GM18867 (cell line): Measurements from ENCODE around the gene AP3S2.
"Not testable (repeated sequence)": the region's sequence is repeated elsewhere in the genome, so short reads cannot be mapped to it uniquely, and the experiment has no call there.

Experiments
- ATAC-seq: cut with Tn5 transposase; IDR thresholded peaks from one replicate; pipeline ENCODE4 v1.9.1; 2021; ENCODE audit warnings: mild to moderate bottlenecking, moderate library complexity; ENCODE audit not compliant: unreplicated experiment

Gene AP3S2

DNA sequence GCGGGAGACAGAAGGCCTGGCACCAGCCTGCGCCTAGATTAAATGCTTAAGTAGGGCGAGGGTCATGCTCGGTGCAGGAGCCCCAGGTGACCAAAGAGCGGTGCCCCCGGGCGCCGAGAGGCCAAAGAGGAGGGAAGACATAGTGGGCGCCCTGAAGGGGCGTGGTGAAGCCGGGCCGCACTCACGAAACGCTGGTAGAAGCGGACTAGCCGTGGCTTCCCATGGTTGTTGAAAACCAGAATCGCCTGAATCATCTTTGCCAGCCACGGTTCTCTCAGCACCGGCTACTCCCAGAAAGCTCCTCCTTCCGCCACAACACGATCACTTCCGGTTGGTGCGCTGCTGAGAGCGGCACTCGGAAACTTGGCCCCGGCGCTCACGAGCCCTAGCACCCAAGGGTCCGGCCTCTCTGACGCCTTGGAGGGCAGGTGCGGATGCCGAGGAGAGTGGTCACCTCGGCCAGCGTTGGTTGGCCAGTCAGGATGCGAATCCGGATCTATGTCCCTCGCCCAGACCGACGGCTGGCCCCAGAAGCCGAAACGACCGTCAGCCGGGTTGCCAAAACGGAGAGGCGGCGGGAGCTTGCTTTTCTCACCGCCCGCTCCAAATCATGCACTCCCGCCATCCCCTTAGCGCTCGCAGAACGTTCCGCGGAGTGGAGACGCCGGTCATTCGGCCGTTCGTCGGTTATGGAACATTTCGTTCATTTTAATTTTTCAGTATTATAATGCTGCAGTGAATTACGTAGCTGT, at the start of gene AP3S2:
AP3S2 (minus strand) TSS at position 299 of the 752 bp plus-strand sequence; CDS start at position 254, 45 bp downstream.
- ATAC-seq = peak; percentile 90

DNA sequence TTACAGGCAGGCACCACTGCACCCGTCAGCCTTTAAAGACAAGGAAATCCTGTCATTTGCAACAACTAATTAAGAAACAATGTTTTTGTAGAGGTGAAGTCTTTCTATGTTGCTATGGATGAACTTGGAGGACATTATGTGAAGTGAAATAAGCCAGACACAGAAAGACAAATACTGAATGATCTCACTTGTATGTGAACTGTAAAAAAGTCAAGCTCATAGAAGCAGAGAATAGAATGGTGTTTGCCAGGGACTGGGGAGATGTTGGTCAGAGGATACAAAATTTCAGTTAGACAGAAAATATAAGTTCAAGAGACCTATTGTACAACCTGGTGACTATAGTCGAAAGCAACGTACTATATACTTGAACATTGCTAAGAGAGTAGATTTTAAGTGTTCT, 46.1 kb upstream of the AP3S2 start:
- ATAC-seq = no peak

DNA sequence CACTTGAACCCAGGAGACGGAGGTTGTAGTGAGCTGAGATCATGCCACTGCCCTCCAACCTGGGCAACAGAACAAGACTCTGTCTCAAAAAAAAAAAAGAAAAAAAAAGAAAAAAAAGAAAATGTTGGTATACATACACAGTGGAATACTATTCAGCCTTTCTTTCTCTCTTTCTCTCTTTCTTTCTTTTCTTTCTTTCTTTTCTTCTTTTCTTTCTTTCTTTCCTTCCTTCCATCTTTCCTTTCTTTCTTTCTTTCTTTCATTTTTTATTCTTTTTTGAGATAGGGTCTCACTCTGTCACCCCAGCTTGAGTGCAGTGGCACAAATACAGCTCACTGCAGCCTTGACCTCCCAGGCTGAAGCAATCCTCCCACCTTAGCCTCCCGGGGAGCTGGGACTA, 45.6 kb upstream of the AP3S2 start:
- not testable (repeated sequence) for ATAC-seq

DNA sequence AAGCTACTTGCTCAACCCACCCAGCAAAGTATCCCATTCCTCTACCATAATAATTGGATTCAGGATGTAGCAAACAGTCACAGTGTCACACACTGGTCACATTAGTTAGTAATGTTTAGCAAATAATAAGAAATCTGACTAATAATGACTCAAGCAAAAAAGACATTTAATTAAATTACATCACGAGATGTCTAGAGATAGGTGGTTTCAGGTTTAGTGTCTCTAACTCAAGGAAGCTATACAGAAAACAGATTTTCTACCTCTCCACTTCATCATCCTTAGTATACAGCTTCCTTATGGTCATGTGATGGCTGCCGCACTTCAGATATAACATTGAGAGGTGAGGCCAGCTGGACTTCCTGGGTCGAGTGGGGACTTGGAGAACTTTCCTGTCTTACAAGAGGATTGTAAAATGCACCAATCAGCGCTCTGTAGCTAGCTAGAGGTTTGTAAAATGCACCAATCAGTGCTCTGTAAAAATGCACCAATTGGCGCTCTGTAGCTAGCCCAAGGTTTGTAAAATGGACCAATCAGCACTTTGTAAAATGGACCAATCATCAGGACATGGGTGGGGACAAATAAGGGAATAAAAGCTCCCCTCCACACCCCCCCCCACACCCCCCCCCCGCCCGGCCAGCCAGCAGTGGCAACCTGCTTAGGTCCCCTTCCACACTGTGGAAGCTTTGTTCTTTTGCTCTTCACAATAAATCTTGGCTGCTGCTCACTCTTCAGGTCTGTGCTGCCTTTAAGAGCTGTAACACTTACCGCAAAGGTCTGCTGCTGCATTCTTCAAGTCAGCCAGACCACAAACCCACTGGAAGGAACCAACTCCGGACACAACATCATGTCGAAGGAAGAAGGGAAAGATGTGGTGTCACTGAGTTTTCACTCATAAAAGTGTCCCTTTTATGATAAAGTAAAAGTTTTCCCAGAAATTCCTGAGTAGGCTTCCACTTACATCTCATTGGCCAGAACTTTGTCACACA, 43.9 kb upstream of the AP3S2 start:
- ATAC-seq = no peak

DNA sequence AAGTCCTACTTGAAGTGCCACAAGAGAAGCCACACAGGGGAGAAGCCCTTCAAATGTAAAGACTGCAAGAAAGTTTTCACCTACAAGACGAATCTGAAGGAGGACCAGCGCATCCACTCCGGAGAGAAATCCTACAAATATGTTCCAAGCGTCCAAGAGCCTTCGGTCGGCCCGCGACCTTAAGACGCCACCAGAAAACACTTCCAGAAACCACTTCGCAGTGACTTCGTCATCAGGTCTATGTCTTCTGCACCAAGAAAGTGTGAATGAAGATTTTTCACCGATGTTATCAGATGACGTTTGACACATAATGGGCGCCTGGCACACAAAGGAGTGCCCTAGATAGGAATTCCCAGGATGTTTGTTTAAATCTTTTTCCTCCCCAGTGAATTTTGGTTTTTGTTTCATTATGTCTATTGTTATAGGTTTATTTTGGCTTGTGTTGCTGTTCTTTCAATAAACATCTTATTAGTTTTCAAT, 43.0 kb upstream of the AP3S2 start:
- ATAC-seq = no peak

DNA sequence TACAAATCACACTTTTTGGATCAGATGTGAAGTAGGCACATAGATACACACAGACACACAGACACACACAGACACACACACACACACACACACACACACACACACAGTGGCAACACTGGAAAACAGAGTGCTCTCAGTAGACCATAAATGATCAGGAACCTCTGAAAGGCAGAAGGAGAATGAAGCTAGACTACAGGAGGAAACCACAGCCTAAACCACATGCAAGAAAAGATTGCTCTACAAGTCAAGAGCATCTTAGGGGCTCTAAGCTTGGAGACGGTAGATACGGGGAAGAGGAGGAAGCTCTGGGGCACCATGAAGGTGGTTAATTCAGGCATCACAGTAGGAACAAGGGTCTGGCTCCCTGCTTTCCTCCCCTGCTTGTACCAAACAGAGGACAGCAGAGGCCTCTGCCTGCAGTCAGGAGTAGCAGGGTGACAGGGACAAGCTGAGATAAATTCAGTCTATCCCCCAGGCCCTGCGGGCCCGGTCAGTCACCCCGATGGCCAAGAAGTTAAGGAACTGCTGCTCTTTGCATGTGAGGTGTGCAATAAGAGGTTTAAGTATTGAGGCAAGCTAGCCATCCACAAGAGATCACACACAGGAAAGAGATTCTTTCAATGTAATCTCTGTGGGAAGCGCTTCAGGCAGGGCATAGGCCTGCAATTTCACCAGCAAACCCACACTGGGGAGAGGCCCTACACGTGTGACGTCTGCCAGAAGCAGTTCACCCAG, 42.4 kb upstream of the AP3S2 start:
- ATAC-seq = no peak

DNA sequence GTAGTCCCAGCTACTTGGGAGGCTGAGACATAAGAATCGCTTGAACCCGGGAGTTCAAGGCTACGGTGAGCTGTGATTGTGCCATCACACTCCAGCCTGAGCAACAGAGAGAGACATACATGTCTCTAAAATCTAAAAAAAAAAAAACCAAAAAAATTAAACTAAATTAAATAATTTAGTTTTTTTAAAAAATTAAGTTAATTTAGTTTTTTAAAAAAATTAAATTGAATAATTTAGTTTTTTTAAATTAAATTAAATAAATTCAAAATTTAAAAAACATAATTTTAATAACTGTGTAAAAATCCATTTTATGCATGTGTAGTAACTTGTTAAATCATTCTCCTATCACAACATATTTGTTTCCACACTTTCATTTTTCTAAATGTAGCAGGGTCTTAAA, 39.1 kb upstream of the AP3S2 start:
- no peak for ATAC-seq

DNA sequence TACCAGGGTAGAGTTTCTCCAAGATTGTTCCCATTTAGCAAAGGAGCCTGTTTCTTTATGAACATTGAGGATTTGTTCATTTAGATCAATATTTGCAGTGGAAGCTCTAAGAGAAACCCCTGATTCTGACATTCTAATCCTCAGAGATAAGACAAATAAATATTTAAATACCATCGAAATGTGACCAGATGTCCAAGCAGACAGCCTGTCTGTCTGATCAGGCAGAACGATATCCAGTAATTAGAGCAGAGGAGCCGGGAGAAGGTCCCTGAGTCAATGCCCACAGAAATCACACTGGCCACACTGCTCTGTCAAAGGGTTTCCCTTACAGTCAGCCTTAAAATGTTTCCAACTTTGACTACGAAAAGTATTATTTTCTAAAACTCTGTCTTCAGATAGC, 34.6 kb upstream of the AP3S2 start:
- ATAC-seq = no peak

DNA sequence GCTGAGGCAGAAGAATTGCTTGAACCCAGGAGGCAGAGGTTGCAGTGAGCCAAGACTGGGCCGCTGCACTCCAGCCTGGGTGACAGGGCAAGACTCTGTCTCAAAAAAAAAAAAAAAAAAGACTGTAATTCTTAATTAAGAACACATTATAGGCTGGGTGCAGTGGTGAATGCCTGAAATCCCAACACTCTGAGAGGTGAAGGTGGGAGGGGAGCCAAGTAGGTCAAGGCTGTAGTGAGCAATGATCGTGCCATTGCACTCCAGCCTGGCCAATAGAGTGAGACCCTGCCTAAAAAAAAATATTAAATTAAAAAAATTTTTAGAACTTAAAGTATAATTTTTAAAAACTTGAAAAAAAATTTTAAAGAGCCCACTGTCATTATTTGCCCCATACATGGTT, 32.4 kb upstream of the AP3S2 start:
- ATAC-seq = no peak

DNA sequence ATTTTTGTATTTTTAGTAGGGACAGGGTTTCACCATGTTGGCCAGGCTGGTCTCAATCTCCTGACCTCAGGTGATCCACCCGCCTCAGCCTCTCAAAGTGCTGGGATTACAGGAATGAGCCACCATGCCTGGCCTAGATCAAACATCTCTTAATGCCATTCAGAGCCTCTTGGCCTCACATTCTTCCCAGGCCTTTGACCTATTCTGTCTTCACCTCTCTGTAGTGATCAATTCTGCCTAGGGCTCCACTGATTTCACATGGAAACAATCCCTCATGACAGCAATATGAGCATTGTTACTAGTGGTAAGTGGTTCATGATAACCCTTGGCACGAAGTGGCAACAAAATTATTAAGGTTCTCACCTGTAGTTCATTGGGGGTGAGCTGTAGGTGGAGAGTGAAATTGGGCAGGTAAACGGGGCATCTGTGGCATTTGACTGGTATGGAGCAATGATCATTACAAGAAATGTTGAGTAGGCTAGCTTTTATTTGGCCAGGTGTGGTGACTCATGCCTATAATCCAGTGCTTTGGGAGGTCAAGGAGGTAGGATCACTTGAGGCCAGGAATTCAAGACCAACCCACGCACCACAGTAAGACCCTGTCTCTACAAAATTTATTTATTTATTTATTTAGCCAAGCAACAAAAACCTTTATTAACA, 23.8 kb upstream of the AP3S2 start:
- no peak for ATAC-seq

DNA sequence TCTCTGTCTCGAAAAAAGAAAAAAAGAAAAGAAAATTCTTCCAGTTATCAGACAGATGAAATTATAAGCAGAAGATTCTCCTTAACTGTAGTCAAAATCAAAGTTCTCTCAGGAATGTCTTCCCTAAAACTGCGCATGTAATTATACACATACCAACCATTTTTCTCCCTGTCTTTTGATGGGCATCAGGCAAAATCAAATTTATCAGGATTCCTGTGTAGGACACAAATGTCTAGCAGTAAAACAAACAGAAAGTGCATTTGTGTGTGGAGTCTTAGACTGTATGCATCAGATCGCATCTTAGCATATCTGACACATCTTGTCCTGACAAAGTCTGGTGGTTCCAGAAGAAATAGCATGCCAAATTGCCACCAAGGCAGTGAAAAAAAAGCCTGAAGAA, 22.9 kb upstream of the AP3S2 start:
- no peak for ATAC-seq

DNA sequence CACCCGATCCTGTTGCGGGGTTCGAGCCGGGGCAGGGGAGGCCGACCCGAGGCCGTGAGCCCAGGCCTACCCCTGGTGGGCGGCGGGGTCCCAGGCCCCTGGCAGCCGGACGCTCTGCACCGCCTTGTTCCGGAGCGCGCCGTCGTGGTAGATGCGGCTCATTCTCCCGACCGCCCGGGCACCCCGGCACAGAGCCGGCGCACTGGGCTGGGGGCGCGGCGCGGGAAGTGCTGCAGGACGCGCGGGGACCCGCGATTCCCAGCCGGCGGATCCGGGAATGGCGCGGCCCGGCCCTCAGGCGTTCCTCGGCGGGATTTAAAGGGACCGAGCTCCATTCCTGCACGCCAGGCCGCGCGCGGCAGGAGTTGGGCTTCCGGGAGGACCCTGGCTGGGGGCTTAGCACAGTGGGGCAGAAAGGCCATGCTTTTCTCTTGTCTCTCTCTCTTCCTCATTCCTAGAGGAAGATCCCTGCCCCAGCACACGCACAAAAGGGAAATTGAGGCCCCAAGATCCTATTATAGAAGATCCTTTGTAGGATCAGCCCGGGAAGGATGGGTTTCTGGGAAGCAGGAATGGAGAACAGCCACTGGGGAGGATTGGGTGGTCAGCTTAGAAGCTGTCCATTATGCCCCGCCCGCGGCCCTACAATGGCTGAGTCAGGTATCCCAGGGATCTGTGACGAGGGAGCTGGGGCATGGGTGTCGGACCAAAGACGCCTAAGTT, 19.0 kb upstream of the AP3S2 start, which contains the start of gene ARPIN:
ARPIN (minus strand) TSS at position 279 of the 723 bp plus-strand sequence; CDS start at position 162, 117 bp downstream.
- ATAC-seq = no peak

DNA sequence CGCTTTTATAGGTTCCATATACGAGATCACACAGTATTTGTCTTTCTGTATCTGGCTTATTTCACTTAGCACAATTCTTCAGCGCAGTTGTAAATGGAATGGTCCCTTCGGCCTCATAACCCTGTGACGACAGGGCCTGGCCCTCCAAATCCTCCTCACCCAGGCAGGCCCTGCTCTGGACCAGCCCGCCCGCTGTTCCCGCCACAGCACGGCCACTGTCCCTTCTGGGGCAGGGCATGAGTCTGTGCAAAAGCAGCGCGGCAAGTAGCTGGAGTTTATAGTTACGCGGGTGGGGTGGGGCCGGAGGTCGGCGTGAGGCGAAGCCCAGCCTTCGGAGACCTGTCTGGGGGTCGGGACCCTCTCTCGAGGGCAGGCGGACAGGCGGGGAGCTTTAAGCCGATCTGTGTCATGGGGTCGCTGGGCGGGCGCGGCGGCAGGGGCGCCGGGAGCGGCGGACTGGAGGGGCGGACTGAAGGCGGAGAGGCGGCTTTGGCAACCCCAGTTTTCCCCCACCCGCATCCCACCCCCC, 18.4 kb upstream of the AP3S2 start:
- no peak for ATAC-seq

DNA sequence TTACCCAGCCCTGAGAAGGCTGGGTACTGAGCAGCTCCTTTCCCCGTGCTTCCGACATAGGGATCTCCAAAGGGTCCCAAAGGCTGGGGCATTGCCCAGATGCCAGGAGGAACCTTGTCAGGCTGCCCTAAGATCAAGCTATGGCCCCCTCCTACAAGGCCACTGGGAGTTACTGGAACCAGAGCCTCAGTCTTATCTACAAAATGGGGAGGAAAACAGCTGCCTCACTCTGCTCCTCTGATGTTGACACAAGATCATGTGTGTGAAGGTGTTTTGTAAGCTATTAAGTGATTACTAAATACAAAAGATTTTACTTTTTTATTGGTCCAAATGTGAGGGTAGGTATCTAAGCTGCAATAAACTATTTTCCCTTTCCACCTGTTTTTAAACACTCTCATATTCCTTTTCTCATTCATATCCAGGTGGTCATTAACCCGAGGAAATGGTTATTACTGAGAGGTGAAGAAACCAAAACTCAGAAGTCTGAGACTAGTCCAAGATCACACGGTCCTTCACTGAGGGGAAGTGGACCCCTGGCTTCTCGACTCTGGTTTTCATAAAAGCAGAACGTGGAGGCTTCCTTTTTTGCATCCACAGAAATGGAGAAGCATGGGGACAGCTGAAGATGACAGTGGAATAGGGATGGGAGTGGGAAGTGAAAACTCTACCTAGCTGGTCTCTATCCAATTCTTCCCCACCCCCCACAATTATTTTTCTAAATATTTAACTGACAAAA, 17.3 kb upstream of the AP3S2 start:
- no peak for ATAC-seq

DNA sequence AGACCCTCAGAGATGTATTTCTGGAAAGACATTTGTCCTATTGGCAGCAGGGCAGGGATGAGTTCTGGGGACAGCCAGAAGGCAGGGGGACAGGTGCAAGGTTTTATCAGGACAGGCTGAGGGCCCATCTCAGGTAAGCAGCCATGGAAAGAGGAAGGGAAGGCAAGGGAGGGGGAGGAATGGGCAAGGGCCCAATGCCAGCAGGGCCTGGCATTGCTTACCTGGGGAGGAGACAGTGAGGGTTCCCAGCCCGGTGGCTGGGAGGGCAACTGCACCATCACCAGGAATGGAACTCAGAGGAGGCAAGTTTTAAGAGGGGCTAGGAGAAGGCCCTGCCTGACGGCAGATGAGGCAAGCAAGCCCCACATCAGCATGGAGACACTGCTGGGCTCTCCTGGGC, 15.8 kb upstream of the AP3S2 start:
- no peak for ATAC-seq

DNA sequence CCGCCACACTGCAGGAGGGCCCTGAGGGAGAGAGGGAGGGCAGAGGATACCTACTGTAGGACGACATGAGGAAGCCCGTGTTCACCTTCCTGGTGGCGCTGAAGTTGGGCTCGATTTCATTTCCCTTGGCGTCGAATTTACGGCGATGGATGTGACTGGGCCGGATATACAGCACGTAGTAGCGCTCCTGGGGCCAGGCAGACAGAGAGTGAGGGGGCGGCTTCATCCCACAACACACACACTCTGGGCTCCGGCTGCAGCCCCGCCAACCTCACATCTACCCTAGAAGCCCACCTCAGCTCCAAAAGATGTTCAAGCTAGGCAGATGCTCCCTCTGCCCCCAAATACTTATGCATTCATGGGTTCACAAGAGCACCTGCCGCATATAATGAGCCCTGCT, 14.4 kb upstream of the AP3S2 start:
- ATAC-seq = no peak

DNA sequence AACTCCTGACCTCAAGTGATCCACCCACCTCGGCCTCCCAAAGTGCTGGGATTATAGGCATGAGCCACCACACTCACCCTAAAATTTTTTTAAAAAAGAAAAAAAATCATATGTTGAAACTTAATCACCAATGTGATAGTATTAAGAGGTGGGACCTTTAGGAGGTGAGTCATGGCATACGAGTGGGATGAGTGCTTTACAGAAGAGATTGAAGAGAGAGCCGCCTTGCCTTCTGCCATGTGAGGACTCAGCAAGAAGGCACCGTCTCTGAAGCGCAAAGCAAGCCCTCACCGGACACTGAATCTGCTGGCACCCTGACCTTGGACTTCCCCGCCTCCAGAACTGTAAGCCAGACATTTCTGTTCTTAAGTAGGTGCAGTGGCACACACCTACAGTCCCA, 13.5 kb upstream of the AP3S2 start:
- no peak for ATAC-seq

DNA sequence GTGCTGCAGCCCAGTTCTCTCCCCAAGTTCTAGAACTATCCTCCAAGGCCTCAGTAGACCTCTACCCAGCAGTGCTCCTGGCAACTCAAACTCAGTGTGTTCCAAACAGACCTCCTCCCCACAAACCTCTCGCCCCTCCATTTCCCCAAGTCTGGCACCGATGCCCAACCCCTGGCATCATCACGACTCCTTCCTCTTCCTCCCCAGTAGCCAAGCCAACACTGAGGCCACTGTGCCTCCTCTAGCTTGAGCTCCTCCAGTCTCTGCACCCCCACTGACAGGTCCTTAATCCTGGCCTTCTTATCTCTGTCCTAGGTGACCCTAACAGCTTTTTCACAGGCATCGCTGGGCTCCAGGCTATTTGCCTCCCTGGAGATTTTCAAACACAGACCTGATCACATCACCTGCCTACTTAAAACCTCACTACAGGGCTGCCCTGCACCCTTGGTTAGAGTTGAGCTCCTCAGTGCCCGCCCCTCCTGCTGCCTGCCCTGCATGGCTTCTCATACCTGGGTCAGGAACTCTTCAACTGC, 12.1 kb upstream of the AP3S2 start:
- no peak for ATAC-seq

DNA sequence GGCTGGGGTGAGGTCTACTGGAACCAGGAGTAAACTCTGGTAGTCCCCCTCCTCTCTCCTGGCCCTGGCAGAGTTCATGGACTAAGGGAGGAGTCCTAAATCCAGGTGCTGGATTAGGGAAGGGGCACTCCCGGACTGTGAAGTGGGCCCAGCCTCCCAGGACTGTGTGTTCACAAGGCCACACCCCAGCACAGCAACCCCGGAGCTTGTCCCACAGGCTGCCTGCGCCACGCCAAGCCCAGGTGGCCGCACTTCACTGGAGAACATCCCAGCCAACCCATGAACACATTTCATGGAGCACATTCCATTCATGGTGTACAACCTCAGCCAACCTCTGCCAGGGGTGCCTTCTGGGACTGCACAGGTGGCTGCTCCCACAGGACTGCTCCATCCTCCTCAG, 10.7 kb upstream of the AP3S2 start:
- ATAC-seq = no peak
